ENCODE results near the gene NHSL1.
A peak's percentile ranks its signal among the peaks of the same experiment; 100 is the strongest.

DNA sequence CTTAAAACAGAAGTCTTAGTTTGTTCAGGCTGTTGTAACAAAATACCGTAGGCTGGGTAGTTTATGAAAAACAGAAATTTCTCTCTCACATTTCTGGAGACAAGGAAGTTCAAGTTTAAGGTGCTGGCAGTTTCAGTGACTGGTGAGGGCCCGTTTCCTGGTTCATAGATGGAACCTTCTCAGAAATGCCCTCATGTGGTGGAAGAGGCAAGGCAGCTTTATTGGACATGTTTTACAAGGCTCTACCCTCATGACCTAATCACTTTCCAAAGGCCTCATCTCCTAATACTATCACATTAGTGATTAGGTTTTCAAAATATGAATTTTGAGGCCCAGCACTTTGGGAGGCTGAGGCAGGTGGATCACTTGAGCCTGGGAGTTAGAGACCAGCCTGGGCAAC lies 92.9 kb downstream of the NHSL1 start:
- TF ChIP-seq, protein P1, sequence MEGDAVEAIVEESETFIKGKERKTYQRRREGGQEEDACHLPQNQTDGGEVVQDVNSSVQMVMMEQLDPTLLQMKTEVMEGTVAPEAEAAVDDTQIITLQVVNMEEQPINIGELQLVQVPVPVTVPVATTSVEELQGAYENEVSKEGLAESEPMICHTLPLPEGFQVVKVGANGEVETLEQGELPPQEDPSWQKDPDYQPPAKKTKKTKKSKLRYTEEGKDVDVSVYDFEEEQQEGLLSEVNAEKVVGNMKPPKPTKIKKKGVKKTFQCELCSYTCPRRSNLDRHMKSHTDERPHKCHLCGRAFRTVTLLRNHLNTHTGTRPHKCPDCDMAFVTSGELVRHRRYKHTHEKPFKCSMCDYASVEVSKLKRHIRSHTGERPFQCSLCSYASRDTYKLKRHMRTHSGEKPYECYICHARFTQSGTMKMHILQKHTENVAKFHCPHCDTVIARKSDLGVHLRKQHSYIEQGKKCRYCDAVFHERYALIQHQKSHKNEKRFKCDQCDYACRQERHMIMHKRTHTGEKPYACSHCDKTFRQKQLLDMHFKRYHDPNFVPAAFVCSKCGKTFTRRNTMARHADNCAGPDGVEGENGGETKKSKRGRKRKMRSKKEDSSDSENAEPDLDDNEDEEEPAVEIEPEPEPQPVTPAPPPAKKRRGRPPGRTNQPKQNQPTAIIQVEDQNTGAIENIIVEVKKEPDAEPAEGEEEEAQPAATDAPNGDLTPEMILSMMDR (conservative IDR thresholded peaks at IDR 0.05; ENCODE audit: low read length): peak; percentile 53
- no peak for TF ChIP-seq EZH2phosphoT487 (IDR thresholded peaks at IDR 0.05; ENCODE audit: borderline replicate concordance, low read depth, low read length)
